ENCODE data around the gene UBTD2.
A peak's percentile ranks its signal among the peaks of the same experiment; 100 is the strongest.

The UBTD2 gene

DNA sequence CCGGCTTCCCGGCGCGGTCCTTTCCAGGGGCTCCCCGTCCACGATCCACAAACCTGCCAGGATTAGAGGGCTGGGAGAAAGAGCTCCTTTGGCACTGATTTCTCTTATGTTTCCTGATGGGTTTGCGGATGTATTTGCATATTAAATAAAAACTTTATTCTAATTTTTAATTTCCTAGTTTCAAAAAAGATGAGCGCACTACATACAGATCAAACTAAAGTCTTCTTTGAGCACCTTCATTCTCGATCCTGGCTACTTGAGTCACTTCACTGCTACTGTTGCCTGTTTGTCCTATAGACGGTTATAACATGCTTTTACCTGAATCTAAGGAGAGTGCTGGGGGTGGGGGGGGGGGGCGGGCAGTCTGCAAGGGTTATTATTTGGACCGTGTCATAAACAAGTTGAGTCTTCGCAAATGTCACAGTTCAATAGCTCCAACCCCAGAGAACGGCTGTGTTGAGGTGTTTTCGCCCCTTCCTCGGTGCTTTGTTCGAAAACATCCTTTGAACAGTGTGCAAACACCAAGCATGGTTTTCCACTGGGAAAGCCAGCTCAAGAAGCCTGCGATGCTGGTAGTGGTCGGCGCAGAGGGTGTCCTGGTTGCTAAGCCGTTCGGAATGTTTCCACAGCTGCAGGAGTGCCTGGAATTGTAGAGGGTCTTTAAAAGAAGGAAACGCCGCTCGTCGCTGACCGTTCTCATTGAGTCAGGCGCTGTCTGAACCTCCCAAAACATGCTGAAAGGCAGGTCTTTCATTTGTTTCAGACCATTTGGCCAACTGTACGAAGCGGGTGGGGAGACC lies 94.5 kb downstream of the UBTD2 start:
- DNase-seq, result no peak

DNA sequence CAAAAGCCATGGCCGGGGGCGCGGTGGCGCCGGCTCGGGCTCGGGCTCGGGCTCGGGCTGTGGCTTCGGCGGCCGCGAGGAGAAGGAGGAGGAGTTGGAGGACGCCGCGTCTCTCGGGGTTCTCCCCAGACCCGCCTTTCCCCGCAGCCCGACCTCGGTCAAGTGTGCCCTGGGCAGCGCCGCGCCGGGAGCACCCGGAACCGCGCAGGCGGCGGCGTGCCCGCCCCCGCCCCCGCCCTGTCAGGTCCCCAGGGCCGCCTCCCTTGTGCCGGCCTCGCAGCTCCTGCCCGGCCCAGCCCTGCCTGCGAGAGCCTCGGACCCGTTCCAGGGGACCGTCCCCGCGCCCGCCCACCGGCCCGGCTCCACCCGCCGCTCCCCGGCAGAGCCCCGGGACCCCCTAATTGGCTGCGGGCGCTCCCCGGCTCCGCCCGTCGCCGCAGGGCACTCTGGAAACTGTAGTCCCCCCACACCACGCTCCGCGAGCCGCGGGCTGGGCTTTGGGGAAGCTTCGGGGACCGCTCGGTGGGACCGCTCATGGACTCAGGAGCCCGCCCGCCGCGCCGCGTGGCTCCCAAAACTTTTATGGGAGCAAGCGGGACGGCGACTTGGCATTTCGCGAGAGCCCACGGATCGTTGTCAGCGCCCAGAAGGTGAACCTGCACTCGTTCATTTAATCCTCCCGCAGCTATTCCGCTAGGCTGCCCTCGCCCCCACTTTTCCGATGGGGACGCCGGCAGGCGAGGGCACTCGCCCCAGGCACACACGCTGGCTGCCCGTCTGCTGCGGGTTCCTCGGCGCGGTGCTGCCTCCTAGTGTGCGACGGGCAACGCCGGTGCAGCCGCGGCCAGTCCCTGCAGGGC lies 95.3 kb downstream of the UBTD2 start, which contains the start of gene STK10:
Gene STK10 (minus strand): TSS at position 192 of the 860 bp plus-strand sequence. CDS start 182 bp downstream, at position 10.
- DNase-seq, result peak; percentile 89

DNA sequence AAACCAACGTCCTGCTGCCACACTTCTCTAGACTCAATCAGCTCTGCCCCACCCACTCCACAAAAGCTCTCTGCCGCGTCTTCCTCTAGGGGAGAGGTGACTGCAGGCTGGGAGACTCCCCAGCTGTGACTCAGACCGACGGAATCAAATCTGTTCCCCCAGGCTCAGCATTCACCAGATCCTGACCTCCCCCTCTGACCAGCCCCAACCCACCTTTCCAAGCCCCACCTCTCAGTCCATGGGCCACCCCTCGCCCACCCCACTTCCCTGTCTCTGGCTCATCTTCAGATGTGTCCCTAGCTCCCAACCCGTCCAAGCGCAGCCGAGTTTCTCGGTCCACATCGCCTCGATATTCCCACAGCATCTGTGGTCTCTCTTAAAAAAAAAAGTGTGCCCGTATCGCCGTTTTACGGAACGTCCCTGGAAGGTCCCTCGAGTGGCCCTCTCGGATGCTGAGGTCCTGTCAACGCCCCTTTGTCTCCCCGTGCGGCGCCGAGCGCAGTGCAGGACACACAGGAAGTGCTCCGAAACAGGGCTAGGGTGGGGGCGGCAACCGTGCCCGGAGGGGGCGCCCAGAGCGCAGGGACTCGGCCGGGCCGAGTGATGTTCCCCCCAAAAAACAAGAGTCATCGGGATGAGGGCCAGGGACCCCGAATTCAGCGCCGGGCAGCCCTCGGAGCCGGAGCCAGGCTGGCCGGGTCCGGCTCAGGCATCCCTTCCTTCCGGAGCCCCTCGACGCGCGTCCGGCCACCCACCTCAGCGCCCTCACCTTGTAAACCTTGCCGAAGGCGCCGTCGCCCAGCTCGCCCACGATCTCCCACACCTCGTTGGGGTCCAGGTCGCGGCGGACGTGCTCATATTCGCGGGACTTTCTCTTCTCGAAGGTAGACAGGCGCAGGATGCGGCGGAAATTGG lies 96.2 kb downstream of the UBTD2 start:
- DNase-seq, result peak; percentile 69

DNA sequence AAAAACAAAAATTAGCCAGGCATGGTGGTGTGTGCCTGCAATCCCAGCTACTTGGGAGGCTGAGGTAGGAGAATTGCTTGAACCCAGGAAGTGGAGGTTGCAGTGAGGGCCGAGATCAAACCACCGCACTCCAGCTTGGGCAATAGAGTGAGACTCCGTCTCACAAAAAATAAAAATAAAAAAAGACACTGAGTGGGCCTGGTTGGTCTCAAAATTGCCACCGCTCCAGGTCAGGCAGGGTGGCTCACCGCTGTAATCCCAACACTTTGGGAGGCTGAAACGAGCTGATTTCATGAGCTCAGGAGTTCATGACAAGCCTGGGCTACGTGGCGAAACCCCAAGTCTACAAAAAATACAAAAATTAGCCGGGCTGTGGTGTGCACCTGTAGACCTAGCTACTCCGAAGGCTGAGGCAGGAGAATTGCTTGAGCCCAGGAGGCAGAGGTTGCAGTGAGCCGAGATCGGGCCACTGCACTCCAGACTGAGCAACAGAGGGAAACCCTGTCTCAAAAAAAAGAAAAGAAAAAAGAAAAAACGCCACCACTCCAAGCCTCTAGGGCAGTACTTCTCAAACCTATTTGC lies 97.4 kb downstream of the UBTD2 start:
- no peak for DNase-seq

DNA sequence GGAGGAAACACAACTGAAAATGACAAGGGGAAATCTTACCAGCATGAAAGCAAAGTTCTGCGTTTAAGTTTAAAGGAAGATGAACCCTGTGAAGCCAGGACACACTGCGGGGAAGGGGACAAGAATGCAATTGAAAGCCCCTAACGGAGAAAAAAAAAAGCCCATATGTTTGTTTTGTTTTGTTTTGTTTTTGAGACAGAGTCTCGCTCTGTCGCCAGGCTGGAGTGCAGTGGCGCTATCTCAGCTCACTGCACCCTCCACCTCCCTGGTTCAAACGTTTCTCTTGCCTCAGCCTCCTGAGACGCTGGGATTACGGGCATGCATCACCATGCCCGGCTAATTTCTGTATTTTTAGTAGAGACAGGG lies 98.5 kb downstream of the UBTD2 start:
- DNase-seq, result no peak

GRCh38 chr5:172183881-172184280 lies 99.7 kb downstream of the UBTD2 start:
- DNase-seq, result no peak

- DNase-seq, result no peak
Measured at GRCh38 chr5:172182291-172182690, 101.3 kb downstream of the UBTD2 start.

- no peak for DNase-seq
Measured at GRCh38 chr5:172180936-172181335, 102.6 kb downstream of the UBTD2 start.

- DNase-seq, result peak; percentile 28
Measured at GRCh38 chr5:172178991-172179989, 104.3 kb downstream of the UBTD2 start.

- no peak for DNase-seq
Measured at GRCh38 chr5:172178301-172178987, 105.1 kb downstream of the UBTD2 start.

GRCh38 chr5:172177176-172177575 lies 106.4 kb downstream of the UBTD2 start:
- DNase-seq, result no peak

GRCh38 chr5:172175263-172175719 lies 108.3 kb downstream of the UBTD2 start:
- peak; percentile 84 for DNase-seq

DNA sequence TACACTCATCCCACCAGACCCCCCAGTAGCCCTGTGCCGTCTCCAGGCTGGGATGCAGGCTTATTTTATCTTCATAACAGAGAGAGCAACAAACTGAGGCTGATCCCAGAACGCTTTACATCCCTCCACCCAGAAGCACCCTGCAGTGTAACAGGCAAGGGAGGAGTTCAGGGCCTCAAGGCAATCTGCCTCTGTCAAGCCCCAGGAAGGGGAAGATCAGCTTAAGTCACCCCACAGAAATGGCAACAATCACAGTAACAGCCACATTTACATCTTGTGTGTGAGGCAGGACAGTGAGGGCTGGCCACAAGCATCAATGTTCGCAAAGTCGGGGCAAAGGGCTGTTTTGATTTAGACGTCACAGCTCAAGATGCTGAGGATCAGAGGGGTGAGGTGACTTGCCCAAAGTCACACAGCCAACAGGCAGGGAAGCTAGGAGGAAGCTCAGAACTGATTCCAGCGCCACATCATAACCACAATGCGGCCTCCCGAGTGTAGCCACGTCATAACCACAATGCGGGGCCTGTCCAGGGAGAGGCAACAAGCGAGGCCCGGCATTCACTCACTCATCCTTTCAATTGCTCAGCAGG lies 109.9 kb downstream of the UBTD2 start:
- DNase-seq, result peak; percentile 57

GRCh38 chr5:172172912-172173563 lies 110.5 kb downstream of the UBTD2 start:
- no peak for DNase-seq

- no peak for DNase-seq
Measured at GRCh38 chr5:172171118-172171517, 112.4 kb downstream of the UBTD2 start.

DNA sequence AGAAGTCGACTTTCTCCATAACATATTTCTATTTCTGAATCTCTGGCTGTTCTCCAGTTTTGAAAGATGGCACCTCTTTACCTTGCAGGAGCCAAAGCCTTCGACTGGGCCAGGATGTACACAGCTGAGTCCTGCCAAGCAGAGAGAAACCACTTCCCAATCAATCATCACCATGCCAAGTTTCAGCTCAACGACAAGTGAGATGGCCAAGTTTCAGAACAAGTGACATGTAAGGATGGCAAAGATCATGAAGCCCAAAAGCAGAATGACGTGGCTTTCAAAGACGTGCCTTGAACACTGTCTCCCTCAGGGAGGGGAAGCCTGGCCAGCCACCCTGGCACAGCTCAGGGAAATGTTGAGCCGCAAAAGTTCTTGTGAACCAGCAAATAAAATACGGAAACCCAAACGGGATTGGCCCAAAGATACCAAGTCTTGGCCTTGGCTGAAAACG lies 113.3 kb downstream of the UBTD2 start:
- no peak for DNase-seq

- DNase-seq, result no peak
Measured at GRCh38 chr5:172169216-172169615, 114.3 kb downstream of the UBTD2 start.

GRCh38 chr5:172168311-172168710 lies 115.3 kb downstream of the UBTD2 start:
- DNase-seq, result no peak

- no peak for DNase-seq
Measured at GRCh38 chr5:172167895-172168294, 115.7 kb downstream of the UBTD2 start.
